Bronchial epithelial cell (primary cell): ENCODE results near the gene MMP25. TPM values are rescaled to one million over a fixed set of nuclear protein-coding genes. Genes with fewer than 3 reads are reported as not detected.
A peak's percentile ranks its signal among the peaks of the same experiment; 100 is the strongest.

ENCODE experiments used
- DNase-seq: peaks from one replicate; pipeline ENCODE4 v3.0.0-alpha.2; 2010; ENCODE audit warnings: low read depth
- FAIRE-seq: peaks from 2 replicates; lab custom pipeline; 2011; peaks lifted over from hg19 to GRCh38; lab: Jason Lieb, UNC
- H3K27me3 ChIP-seq: 2 replicates; pipeline ENCODE4 v1.5.1; 2011; ENCODE audit warnings: low read length; ENCODE audit not compliant: control insufficient read depth, insufficient read depth
- H3K36me3 ChIP-seq: 2 replicates; pipeline ENCODE4 v1.5.1; 2011; ENCODE audit warnings: low read length; ENCODE audit not compliant: control insufficient read depth, insufficient read depth
- H3K4me3 ChIP-seq: 2 replicates; pipeline ENCODE4 v1.5.1; 2011; ENCODE audit warnings: mild to moderate bottlenecking, low read depth, low read length, control low read depth
- CTCF ChIP-seq: IDR thresholded peaks from 2 replicates; pipeline ENCODE4 v1.5.1; 2011; ENCODE audit warnings: mild to moderate bottlenecking, moderate library complexity, low read length, control low read depth, inconsistent platforms; ENCODE audit not compliant: insufficient read depth, severe bottlenecking
- total RNA-seq: library from RNA; depleted of rRNA; stranded (reverse); fragments of >200 nt; gene quantifications from 2 replicates; pipeline ENCODE4 v1.2.1, GENCODE V29; 2014

Gene MMP25
- total RNA-seq, 1 donor from 2014 or later = under 0.01 TPM

GRCh38 chr16:3013998-3014690, 32.2 kb upstream of the MMP25 start:
- DNase-seq (no peak), FAIRE-seq (no peak)
- Histone ChIP-seq H3K36me3 (no peaks in the 10 kb centered on the region), H3K4me3 (no peak overlapping the region), H3K27me3 (peaks cover 5% of the 10 kb centered on the region)
- TF ChIP-seq CTCF = no peak

GRCh38 chr16:3014971-3015370, 31.4 kb upstream of the MMP25 start:
- Histone ChIP-seq H3K27me3 (peaks cover 5% of the 10 kb centered on the region), H3K4me3 (no peak overlapping the region), H3K36me3 (no peaks in the 10 kb centered on the region)
- no peak for TF ChIP-seq CTCF
- FAIRE-seq = peak; percentile 89
- no peak for DNase-seq

GRCh38 chr16:3015865-3016521, 30.4 kb upstream of the MMP25 start:
- DNase-seq (no peak), FAIRE-seq (no peak)
- H3K36me3 ChIP-seq = no peaks in the 10 kb centered on the region
- TF ChIP-seq CTCF = no peak
- H3K27me3 ChIP-seq = peaks cover 5% of the 10 kb centered on the region
- no peak overlapping the region for H3K4me3 ChIP-seq

GRCh38 chr16:3017344-3017743, 29.0 kb upstream of the MMP25 start:
- FAIRE-seq (no peak), DNase-seq (no peak)
- peaks cover 2% of the 10 kb centered on the region for H3K27me3 ChIP-seq
- H3K36me3 ChIP-seq = peaks cover 8% of the 10 kb centered on the region
- H3K4me3 ChIP-seq = no peak overlapping the region
- TF ChIP-seq CTCF = no peak

- Histone ChIP-seq H3K4me3 (no peak within 1 kb of the TSS), H3K27me3 (peaks cover 2% of the 10 kb centered on the region), H3K36me3 (peaks cover 10% of the 10 kb centered on the region)
- no peak for FAIRE-seq
- DNase-seq = no peak
- peak; percentile 23 for TF ChIP-seq CTCF
Measured at GRCh38 chr16:3017794-3018506, 28.4 kb upstream of the MMP25 start, which contains the start of gene CLDN6. Gene CLDN6, minus strand, starts transcription at chr16:3018183. Its CDS starts 2,162 bp downstream, at chr16:3016021.
